Heart left ventricle (tissue), 16 donors: ENCODE data around the gene SOX6. TPM values are rescaled to one million over a fixed set of nuclear protein-coding genes. Genes with fewer than 3 reads are reported as not detected.

Experiments used
- ATAC-seq, 4 donors: fragments of 200-7000 bp; cut with Tn5 transposase; one replicate each; pipeline ENCODE4 v1.9.1; 2020 to 2022; ENCODE audit warnings: moderate library complexity in 4 of 4, mild to moderate bottlenecking in 3 of 4, moderate number of reproducible peaks in 1 of 4
- DNase-seq, 5 donors: peaks; one replicate each; pipeline ENCODE4 v3.0.0-alpha.2; 2020
- H3K27ac ChIP-seq, 12 donors: fragments of 200-600 bp; sonication (generic) in 4 of 12; one replicate each; pipeline versions ENCODE4 v1.5.0 to v1.8.0; 2016 to 2022; ENCODE audit warnings: mild to moderate bottlenecking in 2 of 12
- H3K27me3 ChIP-seq, 9 donors: fragments of 200-600 bp; sonication (generic) in 2 of 9; one replicate each; pipeline versions ENCODE4 v1.5.1 to v1.8.0; 2016 to 2022; ENCODE audit warnings: mild to moderate bottlenecking in 3 of 9
- H3K36me3 ChIP-seq, 9 donors: fragments of 200-600 bp; sonication (generic) in 2 of 9; one replicate each; pipeline versions ENCODE4 v1.5.0 to v1.8.0; 2018 to 2022; ENCODE audit warnings: mild to moderate bottlenecking in 2 of 9
- H3K4me1 ChIP-seq, 12 donors: fragments of 200-600 bp; sonication (generic) in 4 of 12; one replicate each; pipeline versions ENCODE4 v1.5.0 to v1.8.0; 2016 to 2022; ENCODE audit warnings: mild to moderate bottlenecking in 3 of 12
- H3K4me3 ChIP-seq, 12 donors: fragments of 200-600 bp; sonication (generic) in 4 of 12; one replicate each; pipeline versions ENCODE4 v1.5.0 to v1.8.0; 2017 to 2022; ENCODE audit warnings: mild to moderate bottlenecking in 9 of 12, moderate library complexity in 4 of 12
- H3K9me3 ChIP-seq, 12 donors: fragments of 200-600 bp; sonication (generic) in 4 of 12; one replicate each; pipeline versions ENCODE4 v1.5.0 to v1.8.0; 2016 to 2022; ENCODE audit warnings: mild to moderate bottlenecking in 1 of 12
- POLR2A ChIP-seq, 2 donors: fragments of 450-650 bp; IDR thresholded peaks; one replicate each; pipeline ENCODE4 v1.6.1; 2017; ENCODE audit warnings: antibody characterized with exemption in 2 of 2, mild to moderate bottlenecking in 2 of 2, moderate library complexity in 2 of 2
- WGBS, 4 donors: extraction: QIAGEN DNeasy Blood & Tissue Kit in 2 of 4; methylation state at CpG; one replicate each; pipeline versions ENCODE4 v1.1.5 to v1.1.7; 2013 to 2018; 5-methylcytosine and 5-hydroxymethylcytosine counted together
- intact Hi-C, 10 donors: fragments of 100-400 bp; cut with DNase I; formaldehyde crosslinking; loops; one replicate each; pipeline versions ENCODE4 v1.11.1 to v1.14.2; 2022
- polyA plus RNA-seq, 2 donors: library from polyadenylated mRNA; stranded (reverse); fragments of 200-250 nt; gene quantifications; one replicate each; pipeline ENCODE4 v1.2.3, GENCODE V29; 2013
- total RNA-seq, 9 donors: library from RNA; depleted of rRNA in 2 of 9; stranded (reverse); fragments of >200 nt in 2 of 9; fragmentation: NEBNext Ultra II Directional in 3 of 9; extraction: Animal tissue kit (Norgen Biotek cat#: 25700) in 3 of 9; gene quantifications; one replicate each; pipeline versions ENCODE4 v1.1.0 to v1.2.4, GENCODE V29; 2016 to 2023
- TF ChIP-seq, protein P1 (sequence below), 12 donors: fragments of 200-600 bp; sonication (generic) in 4 of 12; IDR thresholded peaks; one replicate each; pipeline versions ENCODE4 v1.5.0 to v1.8.0; 2018 to 2022; ENCODE audit warnings: antibody characterized with exemption in 12 of 12, mild to moderate bottlenecking in 5 of 12
- donor health status: ischemic (EF 13 %, LVEDD 7.1; RV severe dilation, severe dysfunction).
- donor health status: healthy with polysubstance abuse.
- donor health status: DM: no; HTN: yes; CAD: no.
- donor health status: DM: no; HTN: no; CAD: no.
- donor health status: ischemic (EF 25% LVEDD 6.9; RV normal size, moderate dysfunction).
- donor health status: ischemic (EF 25% LVEDD 5.7; RV mildly dilated, moderate dysfunction).
- donor health status: healthy.
- donor health status: DM: yes; HTN: yes; CAD: no.
- donor health status: ischemic (EF 35%, LVEDD 5.7; RV mildly dilated, moderate dysfunction).
- donor health status: nonischemic (EF 11% LVEDD 7.7; RV severe dilation, severe dysfunction).
- donor health status: DM: yes; HTN: yes; CAD: no.
- donor health status: PGD.
- donor health status: ischemic (EF 29% LVEDD 5.4; RV normal size, mild dysfunction).
- donor health status: nonischemic (EF 23%, LVEDD 6.1; RV moderate dilation, normal function).

SOX6 gene
- total and polyA plus RNA-seq, 11 donors, result 1.5 to 39.6 (median 15.6) TPM

DNA sequence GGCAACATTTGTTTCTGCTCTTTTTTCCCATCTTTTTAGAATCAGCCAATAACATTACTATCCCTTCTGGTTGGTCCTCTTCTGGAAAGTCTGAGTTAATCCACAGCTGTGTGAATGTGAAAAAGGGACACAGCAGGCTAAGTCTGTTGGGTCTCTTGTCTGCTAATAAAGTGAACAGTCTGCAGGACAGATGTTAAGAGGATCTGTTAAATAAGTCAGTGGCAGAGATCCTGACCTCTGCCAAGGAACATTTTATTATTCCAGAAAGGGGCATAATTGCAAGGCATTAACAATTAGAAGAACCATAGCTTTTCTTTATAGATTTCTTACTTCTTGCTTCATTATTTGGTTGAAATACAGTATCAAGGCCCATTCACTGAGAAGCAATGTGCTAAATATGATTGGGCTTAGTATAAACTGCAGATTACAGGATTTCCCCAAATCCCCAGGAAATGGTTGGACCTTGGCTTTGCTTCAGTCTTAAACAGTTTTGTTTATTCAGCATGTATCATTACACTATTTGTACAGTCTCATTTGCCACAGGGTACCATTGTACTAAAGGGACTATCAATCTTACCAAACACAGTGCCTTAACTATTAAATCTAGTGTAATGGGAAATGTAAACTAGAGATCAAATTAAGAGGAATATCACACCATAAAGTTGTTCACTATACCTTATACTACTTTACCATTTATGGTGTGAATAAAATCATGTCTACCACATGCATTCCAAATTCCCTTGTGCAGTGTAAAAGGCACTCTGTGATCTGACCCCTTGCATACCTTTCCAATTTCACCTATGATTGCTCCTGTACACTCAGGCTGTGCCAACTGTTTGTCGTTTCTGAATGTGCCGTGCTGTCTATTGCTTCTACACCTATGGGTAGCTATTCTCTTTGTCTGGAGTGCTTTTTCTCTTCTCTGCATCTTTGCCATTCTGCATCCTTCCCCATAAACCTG lies 274.0 kb downstream of the SOX6 start:
- H3K27me3 ChIP-seq, result no peaks in the 10 kb centered on the region
- WGBS, 4 donors, result 87 to 93% (median 90%) methylated on average over 2 of the region's 2 CpGs
- peaks cover 0 to 24% (median 9%) of the 10 kb centered on the region in 12 donors for H3K4me1 ChIP-seq
- no peaks in the 10 kb centered on the region for H3K36me3 ChIP-seq
- TF ChIP-seq POLR2A (IDR thresholded peaks at IDR 0.05), result no peak
- TF ChIP-seq, protein P1, sequence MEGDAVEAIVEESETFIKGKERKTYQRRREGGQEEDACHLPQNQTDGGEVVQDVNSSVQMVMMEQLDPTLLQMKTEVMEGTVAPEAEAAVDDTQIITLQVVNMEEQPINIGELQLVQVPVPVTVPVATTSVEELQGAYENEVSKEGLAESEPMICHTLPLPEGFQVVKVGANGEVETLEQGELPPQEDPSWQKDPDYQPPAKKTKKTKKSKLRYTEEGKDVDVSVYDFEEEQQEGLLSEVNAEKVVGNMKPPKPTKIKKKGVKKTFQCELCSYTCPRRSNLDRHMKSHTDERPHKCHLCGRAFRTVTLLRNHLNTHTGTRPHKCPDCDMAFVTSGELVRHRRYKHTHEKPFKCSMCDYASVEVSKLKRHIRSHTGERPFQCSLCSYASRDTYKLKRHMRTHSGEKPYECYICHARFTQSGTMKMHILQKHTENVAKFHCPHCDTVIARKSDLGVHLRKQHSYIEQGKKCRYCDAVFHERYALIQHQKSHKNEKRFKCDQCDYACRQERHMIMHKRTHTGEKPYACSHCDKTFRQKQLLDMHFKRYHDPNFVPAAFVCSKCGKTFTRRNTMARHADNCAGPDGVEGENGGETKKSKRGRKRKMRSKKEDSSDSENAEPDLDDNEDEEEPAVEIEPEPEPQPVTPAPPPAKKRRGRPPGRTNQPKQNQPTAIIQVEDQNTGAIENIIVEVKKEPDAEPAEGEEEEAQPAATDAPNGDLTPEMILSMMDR (IDR thresholded peaks at IDR 0.05), result no peak
- H3K27ac ChIP-seq, result peak overlapping the region in 5 of 12 donors; percentile 12 to 58 (median 47)
- intact Hi-C loops, result no loop called here
- DNase-seq (peak in 1 of 5 donors; percentile 9), ATAC-seq (peak in 2 of 4 donors; percentile 76 to 82)
- H3K9me3 ChIP-seq, result peaks cover 0 to under 1% (median 0%) of the 10 kb centered on the region in 12 donors
- H3K4me3 ChIP-seq, result peak overlapping the region in 3 of 12 donors; percentile 9 to 11 (median 9)

DNA sequence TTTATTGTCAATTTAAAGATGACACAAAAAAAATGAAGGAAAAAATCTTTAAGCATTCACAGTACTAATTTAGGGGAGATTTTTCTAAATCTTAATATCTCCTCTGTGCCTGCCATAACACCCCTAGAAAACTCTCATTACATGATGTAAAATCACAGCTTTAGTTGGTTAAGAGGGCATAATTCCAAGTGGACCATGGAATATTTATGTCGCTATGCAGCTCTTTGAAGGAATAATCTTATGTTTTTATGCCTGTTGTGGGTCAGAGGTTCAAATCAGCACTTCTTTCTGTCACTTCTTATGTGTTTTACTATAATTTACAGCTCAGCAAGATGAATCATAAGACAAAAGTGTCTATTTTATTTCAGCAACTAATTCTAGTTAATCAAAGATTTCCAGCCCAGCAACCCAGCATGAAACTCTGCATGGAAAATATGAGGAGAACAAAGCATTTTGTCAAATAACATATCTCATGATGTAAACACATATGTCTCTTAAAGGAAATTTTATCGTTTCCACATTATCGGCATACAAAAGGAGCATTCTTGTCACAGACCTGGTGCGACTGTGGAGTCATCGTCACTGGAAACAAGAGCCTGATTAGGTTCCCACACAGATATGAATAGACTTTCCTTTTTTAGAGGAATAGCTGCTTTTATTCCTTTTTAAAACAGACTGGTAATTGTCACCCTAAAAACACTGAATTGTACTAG lies 274.8 kb downstream of the SOX6 start:
- whole genome bisulfite sequencing, 4 donors, result 44 to 71% (median 63%) methylated on average over 5 of the region's 5 CpGs
- no peak for TF ChIP-seq POLR2A (IDR thresholded peaks at IDR 0.05)
- TF ChIP-seq, protein P1 (IDR thresholded peaks at IDR 0.05), result no peak
- peak in 2 of 4 donors; percentile 34 to 44 for ATAC-seq

DNA sequence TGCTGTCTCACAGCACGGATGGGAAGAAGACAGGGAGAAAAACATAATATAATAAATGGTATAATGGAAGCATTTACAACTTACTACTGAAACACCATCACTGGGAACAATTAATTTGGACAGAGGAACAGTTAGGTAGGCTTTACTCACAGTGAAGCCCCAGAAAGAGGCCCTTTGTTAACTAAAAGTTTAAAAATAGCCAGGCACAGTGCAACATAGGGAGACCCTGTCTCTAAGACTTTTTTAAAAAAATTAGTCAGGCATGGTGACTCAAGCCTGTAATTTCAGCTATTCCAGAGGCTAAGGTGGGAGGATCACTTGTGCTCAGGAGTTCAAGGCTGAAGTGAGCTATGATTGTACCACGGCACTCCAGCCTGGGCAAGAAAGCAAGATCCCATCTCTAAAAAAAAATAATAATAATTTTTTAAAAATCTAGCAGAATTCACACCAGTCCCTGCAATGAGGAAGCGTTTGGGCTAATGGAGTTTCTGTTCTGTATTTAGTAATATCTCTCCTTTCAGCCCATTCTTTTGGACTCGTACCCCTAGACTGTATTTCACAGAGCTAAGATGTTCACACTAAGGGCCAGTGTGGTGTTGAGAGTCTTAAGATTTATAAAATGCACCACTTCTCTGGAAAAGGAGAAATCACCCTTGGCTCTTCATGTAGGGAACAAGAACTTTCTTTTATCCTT lies 275.5 kb downstream of the SOX6 start:
- TF ChIP-seq POLR2A (IDR thresholded peaks at IDR 0.05), result no peak
- TF ChIP-seq, protein P1 (IDR thresholded peaks at IDR 0.05), result no peak
- intact Hi-C loops, result no loop called here
- peaks cover 0 to 3% (median 0%) of the 10 kb centered on the region in 12 donors for H3K9me3 ChIP-seq
- H3K4me1 ChIP-seq, result peaks cover 0 to 24% (median 9%) of the 10 kb centered on the region in 12 donors
- WGBS, 4 donors, result 90 to 97% (median 95%) methylated on average over 4 of the region's 4 CpGs
- peak overlapping the region in 3 of 12 donors; percentile 12 to 48 (median 47) for H3K27ac ChIP-seq
- ATAC-seq, result no peak
- no peak for DNase-seq
- no peaks in the 10 kb centered on the region for H3K27me3 ChIP-seq
- no peak overlapping the region for H3K4me3 ChIP-seq
- no peaks in the 10 kb centered on the region for H3K36me3 ChIP-seq

More for the DNA sequence above, 274.8 kb downstream of the SOX6 start:
- intact Hi-C loops, result no loop called here
- peaks cover 0 to 24% (median 9%) of the 10 kb centered on the region in 12 donors for H3K4me1 ChIP-seq
- H3K27me3 ChIP-seq, result no peaks in the 10 kb centered on the region
- H3K27ac ChIP-seq, result peak overlapping the region in 5 of 12 donors; percentile 12 to 58 (median 47)
- peaks cover 0 to 3% (median 0%) of the 10 kb centered on the region in 12 donors for H3K9me3 ChIP-seq
- peak overlapping the region in 3 of 12 donors; percentile 9 to 11 (median 9) for H3K4me3 ChIP-seq
- no peaks in the 10 kb centered on the region for H3K36me3 ChIP-seq
- DNase-seq, result no peak
